ENCODE measurements around the gene MLXIP.

The MLXIP gene

DNA sequence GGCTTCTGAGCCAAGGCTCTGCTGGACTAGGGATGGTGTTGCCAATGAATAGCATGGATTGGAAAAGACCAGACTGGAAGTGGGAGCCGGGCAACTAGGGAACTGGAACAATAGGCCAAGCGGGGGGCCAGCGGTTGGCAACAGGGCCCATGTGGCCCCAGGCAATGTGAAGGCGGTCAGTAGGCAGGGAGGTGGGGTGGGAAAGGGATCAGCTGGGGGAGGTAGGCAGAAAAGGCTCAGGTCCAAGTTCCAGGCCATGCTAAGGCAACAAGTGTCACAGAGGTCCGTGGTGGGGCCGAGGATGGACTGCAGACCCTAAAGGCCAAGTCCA is 14.9 kb upstream of the MLXIP start (continued):
- TF ChIP-seq ZNF398 (tag by site-specific recombination; IDR thresholded peaks at IDR 0.05) (peak; percentile 40), ZFHX2 (tag by site-specific recombination; conservative IDR thresholded peaks at IDR 0.05) (peak; percentile 86), ZNF391 (tag by site-specific recombination; IDR thresholded peaks at IDR 0.05; ENCODE audit: borderline replicate concordance, low read depth) (0 out of 2 replicates have a peak, but pooled peaks have one; percentile 49), ZNF501 (tag by site-specific recombination; IDR thresholded peaks at IDR 0.05) (peak; percentile 44; the same call in 1 of the 2 replicates), ZBTB48 (tag by site-specific recombination; IDR thresholded peaks at IDR 0.05) (peak; percentile 58), ELK4 (IDR thresholded peaks at IDR 0.05; ENCODE audit: borderline replicate concordance, low read depth, low read length) (no peak), ZFP69B (tag by site-specific recombination; IDR thresholded peaks at IDR 0.05) (peak; percentile 16; the same call in 1 of the 2 replicates), BCL11A (tag by site-specific recombination; IDR thresholded peaks at IDR 0.05; ENCODE audit: low read depth) (0 out of 2 replicates have a peak, but pooled peaks have one; percentile 36)

DNA sequence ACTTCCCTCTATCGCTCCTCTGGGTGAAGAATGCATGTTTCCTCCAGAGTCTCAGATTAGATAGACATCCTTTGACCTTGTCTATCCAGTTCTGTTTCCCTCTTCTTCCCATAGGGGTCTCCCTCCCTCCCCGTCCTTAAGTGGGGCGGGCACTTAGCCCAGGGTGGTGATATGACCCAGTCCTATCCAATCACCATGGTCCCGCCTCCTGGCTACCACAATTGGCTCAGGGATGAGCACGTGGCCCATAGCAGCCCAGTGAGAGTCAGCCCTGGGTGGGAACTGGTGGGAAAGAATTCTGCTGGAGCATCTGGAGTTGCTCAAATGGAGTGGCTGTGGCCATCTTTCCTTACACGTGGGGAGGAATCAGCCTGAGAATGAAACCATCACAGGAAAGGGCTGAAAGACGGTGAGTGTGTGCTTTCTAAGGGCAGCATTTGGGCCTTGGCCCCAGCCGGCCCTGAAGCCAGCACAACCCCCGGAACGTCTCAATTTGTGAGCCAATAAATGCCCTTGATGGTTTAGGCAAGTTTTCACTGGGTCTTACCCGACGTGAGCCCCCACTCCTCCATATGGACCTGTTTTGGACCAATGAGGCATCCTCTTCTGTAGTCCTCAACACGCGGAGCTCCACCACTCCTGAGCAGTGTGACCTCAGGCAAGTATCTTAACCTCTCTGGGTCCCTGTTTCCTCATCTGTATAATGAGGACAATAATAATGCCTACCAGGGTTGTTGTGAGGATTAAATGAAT is 14.4 kb upstream of the MLXIP start:
- ChIA-PET CTCF (interaction anchor here (0.5 to 3.6 kb wide), 10 partner anchors 10 to 292 kb away, joined by 3 to 31 read pairs (median 4); no protein-coding TSS in a partner anchor), POLR2A (interaction anchor here (0.6 to 4.2 kb wide), 6 partner anchors 14 to 162 kb away, joined by 3 to 32 read pairs (median 4); partner anchors contain the start of genes DIABLO and MLXIP)
- Histone ChIP-seq H3K9me3 (ENCODE audit: control insufficient read depth, insufficient read depth, low read depth, low read length) (no peaks in the 10 kb centered on the region), H3K4me3 (ENCODE audit: low read depth, low read length) (no peak overlapping the region), H3K36me3 (ENCODE audit: control insufficient read depth in 2 of 2, insufficient read depth in 1 of 2, low read length in 2 of 2) (peaks cover 5 to 33% of the 10 kb centered on the region in 2 experiments), H3K4me1 (ENCODE audit: control insufficient read depth, insufficient read depth, low read length) (peaks cover 22% of the 10 kb centered on the region), H3K27ac (ENCODE audit: extremely low read depth, low read depth, low read length) (peak overlapping the region; percentile 89; the same call in 1 of the 2 replicates)
- no peak for TF ChIP-seq ZNF133 (tag by site-specific recombination; IDR thresholded peaks at IDR 0.05)
- TF ChIP-seq, protein P1, sequence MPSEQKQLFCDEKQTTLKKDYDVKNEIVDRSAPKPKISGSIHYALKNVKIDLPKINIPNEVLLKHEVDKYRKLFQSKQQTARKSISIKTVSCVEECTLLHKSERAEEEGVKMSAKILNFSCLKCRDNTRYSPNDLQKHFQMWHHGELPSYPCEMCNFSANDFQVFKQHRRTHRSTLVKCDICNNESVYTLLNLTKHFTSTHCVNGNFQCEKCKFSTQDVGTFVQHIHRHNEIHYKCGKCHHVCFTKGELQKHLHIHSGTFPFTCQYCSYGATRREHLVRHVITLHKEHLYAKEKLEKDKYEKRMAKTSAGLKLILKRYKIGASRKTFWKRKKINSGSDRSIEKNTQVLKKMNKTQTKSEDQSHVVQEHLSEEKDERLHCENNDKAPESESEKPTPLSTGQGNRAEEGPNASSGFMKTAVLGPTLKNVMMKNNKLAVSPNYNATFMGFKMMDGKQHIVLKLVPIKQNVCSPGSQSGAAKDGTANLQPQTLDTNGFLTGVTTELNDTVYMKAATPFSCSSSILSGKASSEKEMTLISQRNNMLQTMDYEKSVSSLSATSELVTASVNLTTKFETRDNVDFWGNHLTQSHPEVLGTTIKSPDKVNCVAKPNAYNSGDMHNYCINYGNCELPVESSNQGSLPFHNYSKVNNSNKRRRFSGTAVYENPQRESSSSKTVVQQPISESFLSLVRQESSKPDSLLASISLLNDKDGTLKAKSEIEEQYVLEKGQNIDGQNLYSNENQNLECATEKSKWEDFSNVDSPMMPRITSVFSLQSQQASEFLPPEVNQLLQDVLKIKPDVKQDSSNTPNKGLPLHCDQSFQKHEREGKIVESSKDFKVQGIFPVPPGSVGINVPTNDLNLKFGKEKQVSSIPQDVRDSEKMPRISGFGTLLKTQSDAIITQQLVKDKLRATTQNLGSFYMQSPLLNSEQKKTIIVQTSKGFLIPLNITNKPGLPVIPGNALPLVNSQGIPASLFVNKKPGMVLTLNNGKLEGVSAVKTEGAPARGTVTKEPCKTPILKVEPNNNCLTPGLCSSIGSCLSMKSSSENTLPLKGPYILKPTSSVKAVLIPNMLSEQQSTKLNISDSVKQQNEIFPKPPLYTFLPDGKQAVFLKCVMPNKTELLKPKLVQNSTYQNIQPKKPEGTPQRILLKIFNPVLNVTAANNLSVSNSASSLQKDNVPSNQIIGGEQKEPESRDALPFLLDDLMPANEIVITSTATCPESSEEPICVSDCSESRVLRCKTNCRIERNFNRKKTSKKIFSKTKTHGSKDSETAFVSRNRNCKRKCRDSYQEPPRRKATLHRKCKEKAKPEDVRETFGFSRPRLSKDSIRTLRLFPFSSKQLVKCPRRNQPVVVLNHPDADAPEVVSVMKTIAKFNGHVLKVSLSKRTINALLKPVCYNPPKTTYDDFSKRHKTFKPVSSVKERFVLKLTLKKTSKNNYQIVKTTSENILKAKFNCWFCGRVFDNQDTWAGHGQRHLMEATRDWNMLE (tag by site-specific recombination; conservative IDR thresholded peaks at IDR 0.05; ENCODE audit: low read depth): no peak
- TF ChIP-seq ZNF837 (tag by site-specific recombination; IDR thresholded peaks at IDR 0.05): no peak
- no peak for TF ChIP-seq BCL6B (tag by site-specific recombination; IDR thresholded peaks at IDR 0.05)
- TF ChIP-seq, protein P2, sequence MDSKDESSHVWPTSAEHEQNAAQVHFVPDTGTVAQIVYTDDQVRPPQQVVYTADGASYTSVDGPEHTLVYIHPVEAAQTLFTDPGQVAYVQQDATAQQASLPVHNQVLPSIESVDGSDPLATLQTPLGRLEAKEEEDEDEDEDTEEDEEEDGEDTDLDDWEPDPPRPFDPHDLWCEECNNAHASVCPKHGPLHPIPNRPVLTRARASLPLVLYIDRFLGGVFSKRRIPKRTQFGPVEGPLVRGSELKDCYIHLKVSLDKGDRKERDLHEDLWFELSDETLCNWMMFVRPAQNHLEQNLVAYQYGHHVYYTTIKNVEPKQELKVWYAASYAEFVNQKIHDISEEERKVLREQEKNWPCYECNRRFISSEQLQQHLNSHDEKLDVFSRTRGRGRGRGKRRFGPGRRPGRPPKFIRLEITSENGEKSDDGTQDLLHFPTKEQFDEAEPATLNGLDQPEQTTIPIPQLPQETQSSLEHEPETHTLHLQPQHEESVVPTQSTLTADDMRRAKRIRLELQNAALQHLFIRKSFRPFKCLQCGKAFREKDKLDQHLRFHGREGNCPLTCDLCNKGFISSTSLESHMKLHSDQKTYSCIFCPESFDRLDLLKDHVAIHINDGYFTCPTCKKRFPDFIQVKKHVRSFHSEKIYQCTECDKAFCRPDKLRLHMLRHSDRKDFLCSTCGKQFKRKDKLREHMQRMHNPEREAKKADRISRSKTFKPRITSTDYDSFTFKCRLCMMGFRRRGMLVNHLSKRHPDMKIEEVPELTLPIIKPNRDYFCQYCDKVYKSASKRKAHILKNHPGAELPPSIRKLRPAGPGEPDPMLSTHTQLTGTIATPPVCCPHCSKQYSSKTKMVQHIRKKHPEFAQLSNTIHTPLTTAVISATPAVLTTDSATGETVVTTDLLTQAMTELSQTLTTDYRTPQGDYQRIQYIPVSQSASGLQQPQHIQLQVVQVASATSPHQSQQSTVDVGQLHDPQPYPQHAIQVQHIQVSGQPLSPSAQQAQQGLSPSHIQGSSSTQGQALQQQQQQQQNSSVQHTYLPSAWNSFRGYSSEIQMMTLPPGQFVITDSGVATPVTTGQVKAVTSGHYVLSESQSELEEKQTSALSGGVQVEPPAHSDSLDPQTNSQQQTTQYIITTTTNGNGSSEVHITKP (tag by site-specific recombination; IDR thresholded peaks at IDR 0.05): peak; percentile 60
- TF ChIP-seq KLF8 (tag by site-specific recombination; IDR thresholded peaks at IDR 0.05): no peak; the same call in 1 of the 2 replicates
- TF ChIP-seq AEBP2 (tag by site-specific recombination; IDR thresholded peaks at IDR 0.05; ENCODE audit: borderline replicate concordance): no peak
- TF ChIP-seq ZNF121 (tag by site-specific recombination; IDR thresholded peaks at IDR 0.05): no peak

Measured in HEK293 (cell line).